Activated gamma-delta T cell treated with Interleukin-2 at 50 U/mL for 16 hours (primary cell): ENCODE data around the gene ISG15.
"Not testable (repeated sequence)": the region's sequence is repeated elsewhere in the genome, so short reads cannot be mapped to it uniquely, and the experiment has no call there.

ENCODE experiments used
- DNase-seq: peaks from one replicate; pipeline ENCODE4 v3.0.0-alpha.2; 2020

ISG15 gene

GRCh38 chr1:1048765-1049164, 35.5 kb downstream of the ISG15 start:
- no peak for DNase-seq

GRCh38 chr1:1049318-1050165, 36.2 kb downstream of the ISG15 start:
- no peak for DNase-seq

GRCh38 chr1:1050577-1051052, 37.3 kb downstream of the ISG15 start:
- DNase-seq: no peak

GRCh38 chr1:1051127-1051810, 38.0 kb downstream of the ISG15 start:
- DNase-seq: no peak

GRCh38 chr1:1052003-1052840, 38.9 kb downstream of the ISG15 start:
- DNase-seq: no peak

GRCh38 chr1:1053022-1053421, 39.7 kb downstream of the ISG15 start:
- no peak for DNase-seq

GRCh38 chr1:1053682-1054081, 40.4 kb downstream of the ISG15 start:
- no peak for DNase-seq

GRCh38 chr1:1054099-1054700, 40.9 kb downstream of the ISG15 start:
- no peak for DNase-seq

GRCh38 chr1:1054971-1055370, 41.7 kb downstream of the ISG15 start:
- no peak for DNase-seq

- DNase-seq: no peak
These were observed 42.8 kb downstream of the ISG15 start for GRCh38 chr1:1055841-1056736.

GRCh38 chr1:1057769-1058087, 44.4 kb downstream of the ISG15 start:
- not testable (repeated sequence) for DNase-seq

GRCh38 chr1:1058088-1058905, 45.0 kb downstream of the ISG15 start:
- DNase-seq: no peak

GRCh38 chr1:1058921-1059493, 45.7 kb downstream of the ISG15 start:
- peak; percentile 29 for DNase-seq

- DNase-seq: peak; percentile 92
These were observed 46.4 kb downstream of the ISG15 start for GRCh38 chr1:1059494-1060280.

- no peak for DNase-seq
These were observed 47.1 kb downstream of the ISG15 start for GRCh38 chr1:1060281-1061000.

- no peak for DNase-seq
These were observed 48.5 kb downstream of the ISG15 start for GRCh38 chr1:1061682-1062345.

GRCh38 chr1:1062348-1063163, 49.3 kb downstream of the ISG15 start:
- no peak for DNase-seq
